Stimulated activated naive B cell treated with anti-CD40 and anti-IgM and Interleukin-4, amounts not matched to agents 10 μg/mL and 1 μg/mL and 100 μg/mL, for 72 hours (primary cell): ENCODE data around the gene DYNLT1.
"Not testable (repeated sequence)": the region's sequence is repeated elsewhere in the genome, so short reads cannot be mapped to it uniquely, and the experiment has no call there.

Experiments used
- ATAC-seq, 2 donors: fragments of 150-1000 bp; cut with Tn5 transposase; replicated peaks; 2 replicates each; pipeline ENCODE4 v1.10.0; 2021; ENCODE audit warnings: moderate library complexity in 1 of 2
- DNase-seq: peaks from one replicate; pipeline ENCODE4 v3.0.0; 2021
- H3K27ac Mint-ChIP-seq: one replicate; pipeline ENCODE4 v1.8.0; 2022; ENCODE audit warnings: mild to moderate bottlenecking, mixed read lengths
- H3K27me3 Mint-ChIP-seq, 2 donors: one replicate each; pipeline ENCODE4 v1.8.0; 2022; ENCODE audit warnings: mixed read lengths in 2 of 2
- H3K36me3 Mint-ChIP-seq, 2 donors: one replicate each; pipeline ENCODE4 v1.8.0; 2022; ENCODE audit warnings: mixed read lengths in 2 of 2, mild to moderate bottlenecking in 1 of 2
- H3K4me1 Mint-ChIP-seq, 2 donors: one replicate each; pipeline ENCODE4 v1.8.0; 2022; ENCODE audit warnings: mixed read lengths in 2 of 2, mild to moderate bottlenecking in 1 of 2
- H3K4me3 Mint-ChIP-seq, 2 donors: one replicate each; pipeline ENCODE4 v1.8.0; 2022; ENCODE audit warnings: mild to moderate bottlenecking in 2 of 2, mixed read lengths in 2 of 2, moderate library complexity in 1 of 2
- H3K9me3 Mint-ChIP-seq, 2 donors: one replicate each; pipeline ENCODE4 v1.8.0; 2022; ENCODE audit warnings: mixed read lengths in 2 of 2, mild to moderate bottlenecking in 1 of 2

DYNLT1 gene

DNA sequence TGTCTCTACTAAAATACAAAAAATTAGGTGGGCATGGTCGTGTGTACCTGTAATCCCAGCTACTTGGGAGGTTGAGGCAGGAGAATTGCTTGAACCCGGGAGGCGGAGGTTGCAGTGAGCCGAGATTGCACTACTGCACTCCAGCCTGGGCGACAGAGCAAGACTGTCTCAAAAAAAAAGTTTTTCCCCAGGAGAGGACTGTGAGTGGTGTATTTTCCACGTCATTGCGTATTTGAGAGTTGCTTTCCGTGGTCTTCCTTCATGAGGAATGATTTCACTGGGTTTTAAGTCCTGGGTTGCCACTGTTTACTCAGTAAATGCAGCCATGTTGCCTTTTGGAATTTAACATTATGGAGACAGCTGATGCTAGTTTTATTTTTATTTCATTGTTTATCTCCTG is 27.6 kb upstream of the DYNLT1 start:
- peaks cover 5 to 26% of the 10 kb centered on the region in 2 donors for H3K36me3 Mint-ChIP-seq

DNA sequence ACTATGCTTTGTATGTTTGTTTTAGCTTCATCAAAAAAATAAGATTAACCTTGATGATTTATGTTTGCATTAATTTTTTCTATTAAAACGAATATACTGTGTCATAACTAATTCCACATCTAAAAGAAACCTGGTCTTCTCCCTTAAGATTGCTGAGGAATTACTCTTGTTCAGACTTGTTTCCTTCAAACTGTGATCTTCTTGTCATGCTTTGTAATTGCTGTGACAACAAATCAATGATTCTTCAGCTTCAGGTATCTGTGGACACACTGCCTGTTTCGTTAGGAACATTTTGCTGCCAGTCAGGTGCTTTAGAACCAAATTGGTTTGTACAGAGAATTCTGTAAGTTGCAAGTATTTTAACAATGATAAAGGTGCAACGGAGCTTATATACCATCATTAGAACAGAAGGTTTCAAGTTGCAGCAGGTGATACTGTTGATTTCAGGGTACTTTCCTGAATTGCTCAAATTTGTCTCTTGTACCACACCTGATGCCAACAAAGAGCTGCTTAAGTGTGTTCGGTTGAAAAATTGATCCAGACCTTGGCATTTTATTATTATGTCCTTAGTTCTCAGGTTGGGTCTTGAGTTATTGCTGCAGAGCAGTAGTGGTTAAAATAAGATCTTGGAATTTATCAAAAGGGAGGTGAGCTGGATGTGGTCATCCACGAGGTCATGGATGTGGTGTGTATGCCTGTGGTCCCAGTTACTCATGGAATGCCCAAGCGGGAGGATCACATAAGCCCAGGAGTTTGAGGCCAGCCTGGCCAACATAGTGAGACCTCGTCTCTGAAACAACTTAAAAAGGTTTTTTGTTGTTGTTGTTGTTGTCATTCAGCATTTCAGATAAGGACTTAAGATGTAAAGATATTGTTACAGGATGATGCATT is 24.8 kb upstream of the DYNLT1 start:
- Mint-ChIP-seq H3K27ac (peak overlapping the region; percentile 82), H3K9me3 (no peaks in the 10 kb centered on the region), H3K27me3 (peaks cover 5 to 19% of the 10 kb centered on the region in 2 donors), H3K4me1 (peaks cover 22 to 27% of the 10 kb centered on the region in 2 donors), H3K4me3 (no peak overlapping the region), H3K36me3 (peaks cover 5 to 34% of the 10 kb centered on the region in 2 donors)
- no peak for ATAC-seq
- no peak for DNase-seq

More for the DNA sequence above, 27.6 kb upstream of the DYNLT1 start:
- H3K9me3 Mint-ChIP-seq, H3K27ac Mint-ChIP-seq, DNase-seq, ATAC-seq, H3K27me3 Mint-ChIP-seq, H3K4me3 Mint-ChIP-seq: not testable (repeated sequence)
- peaks cover 11 to 17% of the 10 kb centered on the region in 2 donors for H3K4me1 Mint-ChIP-seq

DNA sequence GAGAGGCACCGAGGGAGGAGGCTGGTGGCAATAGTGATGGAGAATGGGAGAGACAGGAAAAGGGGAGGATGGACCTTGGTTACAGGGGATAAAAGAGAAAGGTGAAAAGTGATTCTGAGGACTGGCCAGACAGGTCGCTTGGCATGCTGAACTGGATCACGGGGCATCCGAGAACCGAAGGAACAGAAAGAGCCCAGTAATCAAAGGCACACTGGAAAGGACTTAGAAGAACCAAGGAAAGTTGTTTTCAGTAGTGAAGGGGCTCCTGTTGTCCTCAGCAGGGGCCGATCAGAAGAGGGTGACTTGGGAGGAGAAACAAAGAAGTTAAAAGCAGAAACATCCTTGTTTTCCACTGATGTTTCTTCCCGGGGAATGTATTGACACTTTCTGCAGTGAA is 24.2 kb upstream of the DYNLT1 start:
- no peaks in the 10 kb centered on the region for H3K9me3 Mint-ChIP-seq
- no peak overlapping the region for H3K4me3 Mint-ChIP-seq
- H3K27me3 Mint-ChIP-seq, result peaks cover 5 to 16% of the 10 kb centered on the region in 2 donors
- ATAC-seq (no peak), DNase-seq (no peak)
- H3K27ac Mint-ChIP-seq, result peak overlapping the region; percentile 70
- H3K4me1 Mint-ChIP-seq, result peaks cover 22 to 27% of the 10 kb centered on the region in 2 donors
- H3K36me3 Mint-ChIP-seq, result peaks cover 1 to 29% of the 10 kb centered on the region in 2 donors

DNA sequence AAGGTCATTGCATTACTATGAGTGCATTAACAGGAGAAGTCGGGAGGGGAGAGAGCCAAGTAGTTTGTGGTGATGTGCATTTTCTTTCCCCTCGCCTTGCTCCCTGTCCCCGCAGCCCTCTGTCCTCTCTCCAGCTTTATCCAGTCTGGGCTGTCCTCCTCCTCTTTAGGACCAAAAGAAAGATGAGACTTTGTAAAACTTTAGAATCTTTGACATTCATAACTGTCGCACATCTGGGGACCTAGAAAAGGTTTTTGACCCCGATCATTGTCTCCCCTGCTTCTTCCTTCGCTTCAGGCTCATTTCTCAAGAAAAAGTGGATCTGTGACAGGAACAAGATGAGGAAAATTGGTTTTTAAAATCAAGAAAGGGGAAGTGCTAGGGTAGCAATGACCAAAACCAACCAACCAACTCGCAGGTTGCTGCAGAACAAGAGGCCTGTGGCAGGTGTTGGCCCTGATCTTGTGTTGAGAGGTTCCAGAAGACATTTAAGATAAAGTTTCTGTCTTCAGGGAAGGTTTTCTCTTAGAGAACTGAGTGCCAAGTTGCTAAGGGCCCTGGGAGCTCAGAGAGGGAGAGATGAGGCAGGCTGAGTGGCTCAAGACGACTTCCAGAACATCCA is 22.9 kb upstream of the DYNLT1 start:
- Mint-ChIP-seq H3K36me3 (peaks cover 5 to 37% of the 10 kb centered on the region in 2 donors), H3K4me1 (peaks cover 26 to 35% of the 10 kb centered on the region in 2 donors), H3K27me3 (peaks cover 12 to 25% of the 10 kb centered on the region in 2 donors), H3K27ac (peak overlapping the region; percentile 94), H3K4me3 (peak overlapping the region; percentile 51 to 63), H3K9me3 (no peaks in the 10 kb centered on the region)
- DNase-seq (peak; percentile 34), ATAC-seq (peak; percentile 72 to 82)

DNA sequence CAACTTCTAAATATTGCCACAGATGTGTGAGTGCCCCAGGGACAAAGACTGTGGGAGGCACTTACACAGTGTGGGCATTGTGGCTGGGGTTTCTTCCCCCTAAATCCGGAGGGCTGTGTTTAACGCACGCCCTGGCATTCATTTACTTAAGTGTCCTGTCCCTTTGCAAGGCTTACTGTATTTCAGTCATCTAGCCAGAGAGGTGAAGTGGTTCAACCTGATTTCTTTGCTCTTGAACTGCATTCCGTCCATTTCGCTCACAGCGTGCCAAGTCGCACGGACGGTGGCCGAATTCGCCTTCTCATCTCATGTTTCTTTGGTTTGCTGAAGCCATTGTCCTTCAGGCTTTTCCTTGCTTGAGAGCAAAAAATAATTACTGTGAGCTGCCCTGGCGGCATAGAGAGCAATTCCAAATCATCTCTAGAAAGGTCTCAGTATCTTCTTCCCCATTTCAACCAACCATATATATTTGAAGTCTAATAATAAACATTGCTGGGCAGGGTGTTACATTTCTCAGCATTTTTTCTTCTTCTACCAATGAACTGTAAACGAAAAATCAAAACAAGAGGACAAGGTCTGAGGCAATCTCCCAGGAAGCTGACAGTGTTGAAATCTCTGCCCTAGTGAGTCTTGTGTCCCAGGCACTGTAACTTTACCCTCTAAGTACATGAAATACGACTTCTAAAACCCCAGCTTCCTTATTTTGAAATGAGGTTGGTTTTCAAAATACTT is 22.3 kb upstream of the DYNLT1 start:
- ATAC-seq (peak; percentile 86 to 90), DNase-seq (peak; percentile 38)
- Mint-ChIP-seq H3K27me3 (peaks cover 12 to 25% of the 10 kb centered on the region in 2 donors), H3K4me3 (peak overlapping the region; percentile 51 to 63), H3K27ac (peak overlapping the region; percentile 94), H3K36me3 (peaks cover 5 to 37% of the 10 kb centered on the region in 2 donors), H3K4me1 (peaks cover 26 to 35% of the 10 kb centered on the region in 2 donors), H3K9me3 (no peaks in the 10 kb centered on the region)

DNA sequence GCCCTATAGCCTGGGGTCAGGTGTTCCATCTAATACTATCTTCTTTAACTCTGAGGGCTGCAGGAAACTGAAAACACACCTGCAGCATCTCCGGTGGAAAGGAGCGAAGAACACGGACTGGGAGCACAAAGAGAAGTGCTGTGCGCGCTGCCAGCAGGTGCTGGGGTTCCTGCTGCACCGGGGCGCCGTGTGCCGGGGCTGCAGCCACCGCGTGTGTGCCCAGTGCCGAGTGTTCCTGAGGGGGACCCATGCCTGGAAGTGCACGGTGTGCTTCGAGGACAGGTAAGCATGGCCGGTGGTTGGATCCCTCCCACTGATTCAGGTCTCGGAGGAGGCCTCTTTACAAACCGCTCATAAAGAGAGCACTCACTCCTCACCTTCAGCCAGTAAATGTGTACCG is 20.8 kb upstream of the DYNLT1 start:
- Mint-ChIP-seq H3K4me1 (peaks cover 27 to 38% of the 10 kb centered on the region in 2 donors), H3K36me3 (peaks cover 5 to 37% of the 10 kb centered on the region in 2 donors), H3K27ac (no peak overlapping the region), H3K4me3 (no peak overlapping the region), H3K27me3 (peaks cover 12 to 25% of the 10 kb centered on the region in 2 donors), H3K9me3 (no peaks in the 10 kb centered on the region)
- DNase-seq, result no peak
- no peak for ATAC-seq

DNA sequence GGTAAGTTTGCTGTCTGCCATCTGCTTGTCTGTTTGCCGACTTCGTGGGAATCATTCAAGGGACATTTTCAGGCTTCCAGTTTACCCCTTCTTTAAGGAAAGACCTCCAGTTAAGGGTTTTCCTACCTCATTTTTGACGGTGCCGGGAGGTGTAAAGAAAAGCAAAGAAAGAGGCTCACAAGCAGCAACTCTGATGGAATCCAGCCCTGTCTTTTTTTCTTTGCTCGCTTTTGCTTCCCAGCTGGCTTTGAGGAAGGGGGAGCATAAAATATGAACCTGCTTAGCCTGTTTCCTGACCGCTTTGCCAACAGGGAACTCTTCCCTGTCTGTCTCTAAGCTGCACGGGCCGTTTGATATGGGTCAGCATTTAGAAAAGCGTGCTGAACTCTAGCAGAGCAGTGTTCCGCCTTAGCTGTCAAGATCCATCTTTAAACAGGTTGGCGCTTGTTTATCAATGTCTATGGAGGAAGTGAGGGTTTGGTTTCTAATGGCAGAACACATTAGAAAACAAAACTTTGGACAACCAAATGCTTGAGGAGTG is 19.2 kb upstream of the DYNLT1 start:
- peaks cover 29 to 47% of the 10 kb centered on the region in 2 donors for H3K4me1 Mint-ChIP-seq
- no peak overlapping the region for H3K4me3 Mint-ChIP-seq
- H3K36me3 Mint-ChIP-seq, result peaks cover 5 to 39% of the 10 kb centered on the region in 2 donors
- DNase-seq, result no peak
- H3K27ac Mint-ChIP-seq, result no peak overlapping the region
- no peaks in the 10 kb centered on the region for H3K9me3 Mint-ChIP-seq
- H3K27me3 Mint-ChIP-seq, result peaks cover 12 to 25% of the 10 kb centered on the region in 2 donors
- no peak for ATAC-seq

DNA sequence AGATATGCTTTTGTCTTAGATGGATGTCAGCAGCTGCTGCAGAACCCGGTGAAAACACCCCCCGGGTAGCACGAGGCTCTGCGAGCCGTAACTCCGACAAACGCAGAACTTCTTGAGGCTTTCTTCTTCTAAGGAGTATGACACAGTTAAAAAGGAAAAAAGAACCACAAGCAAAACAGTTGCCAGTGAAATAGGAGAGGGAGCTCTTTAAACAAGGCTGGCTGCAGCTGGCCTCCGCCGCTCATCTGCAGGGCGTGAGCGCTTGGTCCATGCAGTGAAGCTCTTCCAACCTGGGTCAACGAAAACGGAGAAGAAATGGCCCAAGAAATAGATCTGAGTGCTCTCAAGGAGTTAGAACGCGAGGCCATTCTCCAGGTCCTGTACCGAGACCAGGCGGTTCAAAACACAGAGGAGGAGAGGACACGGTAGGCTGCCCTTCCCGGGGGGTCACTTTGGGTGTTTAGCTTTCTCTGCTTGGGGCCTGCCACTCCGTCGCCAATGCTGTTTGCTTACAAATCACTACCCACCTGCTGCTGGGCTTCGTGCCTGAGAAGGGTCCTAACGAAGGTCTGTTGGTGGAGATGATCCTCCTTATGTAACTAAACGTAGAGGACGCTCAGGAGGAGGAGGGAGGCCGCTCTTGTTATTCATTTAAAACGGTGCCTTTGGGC is 18.5 kb upstream of the DYNLT1 start:
- Mint-ChIP-seq H3K27ac (no peak overlapping the region), H3K4me1 (peaks cover 26 to 42% of the 10 kb centered on the region in 2 donors), H3K9me3 (no peaks in the 10 kb centered on the region), H3K4me3 (peak overlapping the region in 1 of 2 donors; percentile 3), H3K36me3 (peaks cover 3 to 35% of the 10 kb centered on the region in 2 donors), H3K27me3 (peaks cover 12 to 25% of the 10 kb centered on the region in 2 donors)
- no peak for ATAC-seq
- DNase-seq, result no peak

DNA sequence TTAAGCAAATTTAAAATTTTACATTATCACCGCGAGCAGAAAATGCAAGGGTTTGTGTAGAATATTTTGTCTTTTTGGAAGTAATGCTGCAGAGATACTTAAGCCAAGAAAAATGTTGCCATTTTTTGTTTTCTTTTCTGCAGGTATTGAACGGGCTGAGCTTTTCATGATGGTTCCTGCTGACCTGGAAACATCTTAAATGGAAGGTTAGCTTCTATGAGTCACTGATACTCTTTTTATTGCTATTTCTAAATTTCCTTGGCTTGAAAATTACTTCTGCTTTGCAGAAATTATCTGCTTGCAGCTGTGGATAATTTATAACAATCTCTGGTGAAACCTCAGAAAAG is 18.0 kb upstream of the DYNLT1 start:
- no peak for DNase-seq
- Mint-ChIP-seq H3K4me1 (peaks cover 24 to 37% of the 10 kb centered on the region in 2 donors), H3K27ac (no peak overlapping the region), H3K36me3 (peaks cover 3 to 32% of the 10 kb centered on the region in 2 donors), H3K9me3 (no peaks in the 10 kb centered on the region), H3K4me3 (no peak overlapping the region), H3K27me3 (peaks cover 12 to 25% of the 10 kb centered on the region in 2 donors)
- ATAC-seq, result no peak

DNA sequence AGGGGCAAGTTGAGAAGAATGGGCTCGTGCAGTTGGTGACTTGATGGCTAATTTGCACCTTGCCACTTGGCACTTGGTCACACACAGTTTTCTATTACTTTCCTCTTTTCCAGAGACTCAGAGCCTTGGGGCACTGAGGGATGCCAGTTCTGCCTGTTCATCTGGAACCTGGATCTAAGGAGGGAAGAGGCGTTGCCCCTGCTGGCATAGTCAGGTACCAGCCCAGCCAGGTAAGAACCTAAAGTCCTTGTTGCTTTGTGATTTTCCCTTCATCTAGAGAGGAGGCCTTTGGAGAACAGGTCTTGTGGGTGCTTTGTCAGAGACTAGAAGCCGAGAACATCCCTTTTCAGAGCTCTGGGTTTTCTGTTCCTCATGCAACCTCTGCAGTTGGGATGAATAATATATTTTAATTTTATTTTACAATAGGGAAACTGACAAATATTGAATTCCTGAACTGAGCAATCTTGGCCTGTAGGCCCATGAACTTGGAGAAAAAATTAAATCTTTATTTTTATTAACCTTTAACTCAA is 16.7 kb upstream of the DYNLT1 start:
- H3K4me1 Mint-ChIP-seq, result peaks cover 11 to 26% of the 10 kb centered on the region in 2 donors
- no peak overlapping the region for H3K4me3 Mint-ChIP-seq
- no peak overlapping the region for H3K27ac Mint-ChIP-seq
- peaks cover 13 to 27% of the 10 kb centered on the region in 2 donors for H3K27me3 Mint-ChIP-seq
- H3K9me3 Mint-ChIP-seq, result no peaks in the 10 kb centered on the region
- peaks cover 3 to 25% of the 10 kb centered on the region in 2 donors for H3K36me3 Mint-ChIP-seq
- DNase-seq, result no peak
- no peak for ATAC-seq

DNA sequence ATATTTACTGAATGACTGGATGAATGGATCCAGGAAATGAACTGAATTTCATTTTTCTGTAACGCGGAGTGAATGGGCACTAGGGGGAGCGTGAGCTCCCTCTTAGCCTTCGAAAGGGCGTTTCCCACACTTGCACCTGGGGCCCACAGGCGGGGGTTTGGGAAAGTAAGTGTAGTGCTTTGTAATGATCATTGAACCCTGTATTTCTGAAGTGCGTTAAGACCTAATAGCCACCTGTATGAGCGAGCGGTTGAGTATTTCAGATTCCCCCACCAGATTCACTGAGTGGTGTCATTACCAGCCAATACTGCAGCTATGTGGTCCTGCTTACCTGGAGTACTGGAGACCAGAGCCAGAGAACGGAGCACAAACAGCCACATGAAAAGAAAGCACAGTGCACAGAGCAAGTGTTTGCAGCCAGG is 15.8 kb upstream of the DYNLT1 start:
- no peak overlapping the region for H3K4me3 Mint-ChIP-seq
- no peak overlapping the region for H3K27ac Mint-ChIP-seq
- no peaks in the 10 kb centered on the region for H3K9me3 Mint-ChIP-seq
- DNase-seq (no peak), ATAC-seq (peak; percentile 71 to 81)
- peaks cover 22 to 34% of the 10 kb centered on the region in 2 donors for H3K27me3 Mint-ChIP-seq
- peaks cover 9 to 33% of the 10 kb centered on the region in 2 donors for H3K36me3 Mint-ChIP-seq
- H3K4me1 Mint-ChIP-seq, result peaks cover 10 to 30% of the 10 kb centered on the region in 2 donors

DNA sequence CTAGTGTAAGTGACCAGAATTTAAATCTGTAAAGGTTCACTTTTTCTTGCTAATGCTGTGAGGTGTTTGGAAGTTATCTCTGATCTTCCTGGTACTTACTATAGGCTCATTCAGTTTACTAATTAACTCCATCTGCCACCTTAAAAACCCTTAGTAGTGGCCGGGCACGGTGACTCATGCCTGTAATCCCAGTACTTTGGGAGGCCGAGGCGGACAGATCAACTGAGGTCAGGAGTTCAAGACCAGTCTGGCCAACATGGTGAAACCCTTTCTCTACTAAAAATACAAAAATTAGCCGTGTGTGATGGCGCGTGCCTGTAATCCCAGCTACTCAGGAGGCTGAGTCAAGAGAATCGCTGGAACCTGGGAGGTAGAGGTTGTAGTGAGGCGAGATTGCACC is 12.4 kb upstream of the DYNLT1 start:
- peaks cover 25 to 51% of the 10 kb centered on the region in 2 donors for H3K4me1 Mint-ChIP-seq
- H3K27me3 Mint-ChIP-seq, result peaks cover 22 to 25% of the 10 kb centered on the region in 2 donors
- not testable (repeated sequence) for DNase-seq, H3K9me3 Mint-ChIP-seq, ATAC-seq, H3K27ac Mint-ChIP-seq, H3K4me3 Mint-ChIP-seq
- H3K36me3 Mint-ChIP-seq, result peaks cover 16 to 44% of the 10 kb centered on the region in 2 donors
